ENCODE measurements around the gene TTC39A.

DNA sequence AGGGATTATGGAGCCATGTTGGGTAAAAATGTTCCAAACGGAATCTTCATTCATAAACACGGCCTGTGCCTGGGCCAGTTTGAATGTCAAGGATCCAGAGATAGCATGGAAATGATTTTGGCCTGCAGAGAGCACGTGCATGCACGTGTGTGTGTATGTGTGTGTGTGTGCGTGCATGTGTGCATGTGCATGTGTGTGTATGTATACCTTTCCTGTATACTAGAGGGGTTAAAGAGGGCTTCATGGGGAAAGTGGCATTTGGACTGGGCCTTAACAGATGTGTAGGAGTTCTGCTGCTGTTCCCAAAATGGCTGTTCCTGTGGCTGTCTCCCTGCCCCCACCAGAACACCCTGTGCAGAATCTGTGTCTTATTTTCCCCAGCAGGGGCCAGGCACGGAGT lies 21.7 kb downstream of the TTC39A start:
- TF ChIP-seq, protein P1, sequence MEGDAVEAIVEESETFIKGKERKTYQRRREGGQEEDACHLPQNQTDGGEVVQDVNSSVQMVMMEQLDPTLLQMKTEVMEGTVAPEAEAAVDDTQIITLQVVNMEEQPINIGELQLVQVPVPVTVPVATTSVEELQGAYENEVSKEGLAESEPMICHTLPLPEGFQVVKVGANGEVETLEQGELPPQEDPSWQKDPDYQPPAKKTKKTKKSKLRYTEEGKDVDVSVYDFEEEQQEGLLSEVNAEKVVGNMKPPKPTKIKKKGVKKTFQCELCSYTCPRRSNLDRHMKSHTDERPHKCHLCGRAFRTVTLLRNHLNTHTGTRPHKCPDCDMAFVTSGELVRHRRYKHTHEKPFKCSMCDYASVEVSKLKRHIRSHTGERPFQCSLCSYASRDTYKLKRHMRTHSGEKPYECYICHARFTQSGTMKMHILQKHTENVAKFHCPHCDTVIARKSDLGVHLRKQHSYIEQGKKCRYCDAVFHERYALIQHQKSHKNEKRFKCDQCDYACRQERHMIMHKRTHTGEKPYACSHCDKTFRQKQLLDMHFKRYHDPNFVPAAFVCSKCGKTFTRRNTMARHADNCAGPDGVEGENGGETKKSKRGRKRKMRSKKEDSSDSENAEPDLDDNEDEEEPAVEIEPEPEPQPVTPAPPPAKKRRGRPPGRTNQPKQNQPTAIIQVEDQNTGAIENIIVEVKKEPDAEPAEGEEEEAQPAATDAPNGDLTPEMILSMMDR (IDR thresholded peaks at IDR 0.05), result no peak
- TF ChIP-seq POLR2A (IDR thresholded peaks at IDR 0.05), result no peak
